ENCODE results near the gene CFAP92.

CFAP92 gene

GRCh38 chr3:129022114-129023007 is 28.5 kb upstream of the CFAP92 start:
- ATAC-seq, result no peak
- TF ChIP-seq ZNF70 (CRISPR knock-in tag; IDR thresholded peaks at IDR 0.05), result peak; percentile 45; the same call in 1 of the 2 replicates
- TF ChIP-seq TCF4 (CRISPR knock-in tag; IDR thresholded peaks at IDR 0.05; ENCODE audit: borderline replicate concordance), result peak; percentile 26; the same call in 1 of the 2 replicates
- no peak for TF ChIP-seq BACH2 (CRISPR knock-in tag; IDR thresholded peaks at IDR 0.05; ENCODE audit: borderline replicate concordance)

DNA sequence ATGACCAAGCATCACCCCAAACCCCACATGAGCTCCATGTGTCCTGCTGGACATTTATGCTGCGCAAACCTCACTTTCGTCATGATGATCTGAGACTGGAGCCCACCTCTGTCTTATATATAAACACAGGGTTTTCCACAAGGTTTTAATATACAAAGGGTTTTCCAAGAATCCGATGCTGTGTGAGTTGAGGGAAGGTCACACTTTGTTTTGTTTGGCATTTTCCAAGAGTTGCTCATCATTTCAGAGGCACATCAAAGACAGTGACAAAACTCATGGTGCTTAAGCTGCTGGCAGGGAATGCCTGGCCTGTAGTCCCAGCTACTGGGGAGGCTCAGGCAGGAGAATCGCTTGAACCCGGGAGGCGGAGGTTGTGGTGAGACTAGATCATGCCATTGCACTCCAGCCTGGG is 27.3 kb upstream of the CFAP92 start:
- ATAC-seq, result no peak
- no peak for TF ChIP-seq BACH2 (CRISPR knock-in tag; IDR thresholded peaks at IDR 0.05; ENCODE audit: borderline replicate concordance)
- no peak for TF ChIP-seq RARB (CRISPR knock-in tag; IDR thresholded peaks at IDR 0.05)
- TF ChIP-seq ISL1 (CRISPR knock-in tag; IDR thresholded peaks at IDR 0.05), result no peak
- TF ChIP-seq ZFP3 (CRISPR knock-in tag; IDR thresholded peaks at IDR 0.05), result no peak
- no peak for TF ChIP-seq PATZ1 (CRISPR knock-in tag; IDR thresholded peaks at IDR 0.05; ENCODE audit: borderline replicate concordance)
- TF ChIP-seq ZFP30 (CRISPR knock-in tag; IDR thresholded peaks at IDR 0.05), result no peak
- no peak for TF ChIP-seq ZNF565 (CRISPR knock-in tag; conservative IDR thresholded peaks at IDR 0.05; ENCODE audit: low read depth)
- no peak for TF ChIP-seq PPARA (CRISPR knock-in tag; IDR thresholded peaks at IDR 0.05; ENCODE audit: borderline replicate concordance)
- no peak for TF ChIP-seq POU6F1 (CRISPR knock-in tag; IDR thresholded peaks at IDR 0.05; ENCODE audit: borderline replicate concordance, low read depth)

- no peak for ATAC-seq
Measured at GRCh38 chr3:129020691-129021090, 26.8 kb upstream of the CFAP92 start.

DNA sequence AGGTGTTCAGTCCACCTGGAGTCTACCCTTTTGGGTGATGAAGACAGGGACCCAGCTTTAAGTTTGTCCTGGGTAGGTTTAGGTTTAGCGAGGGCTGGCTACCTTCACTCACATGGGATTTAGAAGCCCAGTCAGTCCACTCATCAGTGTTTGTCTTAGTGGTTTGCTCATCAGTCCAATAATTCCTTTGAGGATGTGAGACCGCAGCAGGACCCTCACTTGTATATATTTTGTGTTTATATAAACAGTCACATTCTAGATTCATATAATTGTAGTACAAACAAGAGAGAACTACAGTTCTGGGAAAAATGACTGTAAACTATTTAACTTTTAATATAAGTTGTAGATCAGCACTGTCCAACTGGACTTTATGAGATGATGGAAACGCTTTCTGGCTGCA is 25.4 kb upstream of the CFAP92 start:
- no peak for ATAC-seq
- no peak for TF ChIP-seq TCF4 (CRISPR knock-in tag; IDR thresholded peaks at IDR 0.05; ENCODE audit: borderline replicate concordance)

More at GRCh38 chr3:129020691-129021090, 26.8 kb upstream of the CFAP92 start:
- TF ChIP-seq PATZ1 (CRISPR knock-in tag; IDR thresholded peaks at IDR 0.05; ENCODE audit: borderline replicate concordance) (no peak), ZNF70 (CRISPR knock-in tag; IDR thresholded peaks at IDR 0.05) (no peak)

DNA sequence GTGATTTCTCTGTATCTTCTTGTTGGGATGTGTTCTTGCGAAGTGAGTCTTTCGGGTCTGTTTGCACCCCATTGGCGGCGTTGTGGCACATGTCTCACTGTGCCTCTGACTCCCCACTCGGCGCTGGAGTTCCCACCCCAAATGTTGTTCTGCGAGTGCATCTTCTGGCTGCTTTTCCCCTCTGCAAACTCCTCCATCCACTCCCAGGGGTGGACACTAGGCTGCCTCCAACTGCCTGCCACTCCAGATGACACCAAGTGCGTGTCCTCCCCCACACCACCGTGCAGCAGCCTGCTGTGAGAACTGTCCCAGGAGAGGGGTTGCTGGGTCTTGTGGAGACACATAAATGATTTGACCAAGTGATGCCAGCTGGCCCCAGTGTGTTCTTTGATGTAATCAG is 24.9 kb upstream of the CFAP92 start:
- no peak for ATAC-seq
- TF ChIP-seq ZNF565 (CRISPR knock-in tag; conservative IDR thresholded peaks at IDR 0.05; ENCODE audit: low read depth), result no peak

GRCh38 chr3:129018271-129018670 is 24.4 kb upstream of the CFAP92 start:
- no peak for TF ChIP-seq POU6F1 (CRISPR knock-in tag; IDR thresholded peaks at IDR 0.05; ENCODE audit: borderline replicate concordance, low read depth)
- no peak for TF ChIP-seq ZNF565 (CRISPR knock-in tag; conservative IDR thresholded peaks at IDR 0.05; ENCODE audit: low read depth)
- TF ChIP-seq ARNTL (CRISPR knock-in tag; IDR thresholded peaks at IDR 0.05; ENCODE audit: borderline replicate concordance, low read depth), result no peak
- TF ChIP-seq, protein P1, sequence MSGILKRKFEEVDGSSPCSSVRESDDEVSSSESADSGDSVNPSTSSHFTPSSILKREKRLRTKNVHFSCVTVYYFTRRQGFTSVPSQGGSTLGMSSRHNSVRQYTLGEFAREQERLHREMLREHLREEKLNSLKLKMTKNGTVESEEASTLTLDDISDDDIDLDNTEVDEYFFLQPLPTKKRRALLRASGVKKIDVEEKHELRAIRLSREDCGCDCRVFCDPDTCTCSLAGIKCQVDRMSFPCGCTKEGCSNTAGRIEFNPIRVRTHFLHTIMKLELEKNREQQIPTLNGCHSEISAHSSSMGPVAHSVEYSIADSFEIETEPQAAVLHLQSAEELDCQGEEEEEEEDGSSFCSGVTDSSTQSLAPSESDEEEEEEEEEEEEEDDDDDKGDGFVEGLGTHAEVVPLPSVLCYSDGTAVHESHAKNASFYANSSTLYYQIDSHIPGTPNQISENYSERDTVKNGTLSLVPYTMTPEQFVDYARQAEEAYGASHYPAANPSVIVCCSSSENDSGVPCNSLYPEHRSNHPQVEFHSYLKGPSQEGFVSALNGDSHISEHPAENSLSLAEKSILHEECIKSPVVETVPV (CRISPR knock-in tag; IDR thresholded peaks at IDR 0.05), result no peak
- no peak for TF ChIP-seq ZC3H10 (CRISPR knock-in tag; IDR thresholded peaks at IDR 0.05)
- no peak for TF ChIP-seq RARB (CRISPR knock-in tag; IDR thresholded peaks at IDR 0.05)
- TF ChIP-seq CSDC2 (CRISPR knock-in tag; IDR thresholded peaks at IDR 0.05), result no peak
- no peak for TF ChIP-seq ZNF8 (CRISPR knock-in tag; IDR thresholded peaks at IDR 0.05)
- no peak for TF ChIP-seq TSHZ2 (CRISPR knock-in tag; IDR thresholded peaks at IDR 0.05)
- ATAC-seq, result no peak
